Keratinocyte (primary cell): ENCODE results near the gene HK2. TPM values are rescaled to one million over a fixed set of nuclear protein-coding genes. Genes with fewer than 3 reads are reported as not detected.

Experiments used
- DNase-seq: peaks from one replicate; pipeline ENCODE4 v3.0.0-alpha.2; 2011; ENCODE audit warnings: low read depth, missing footprints, low spot score
- FAIRE-seq: peaks from 2 replicates; lab custom pipeline; 2011; peaks lifted over from hg19 to GRCh38; lab: Jason Lieb, UNC
- H2AFZ ChIP-seq: 2 replicates; pipeline ENCODE4 v1.6.0; 2012; ENCODE audit warnings: low read length, control low read depth, inconsistent platforms; ENCODE audit not compliant: control insufficient read depth
- H3K27ac ChIP-seq: 2 replicates; pipeline ENCODE4 v1.5.1; 2011; ENCODE audit warnings: low read length; ENCODE audit not compliant: control insufficient read depth, insufficient read depth
- H3K27me3 ChIP-seq: 3 replicates; pipeline ENCODE4 v1.6.0; 2011; ENCODE audit warnings: low read length; ENCODE audit not compliant: control insufficient read depth, insufficient read depth; ENCODE audit errors: extremely low read depth
- H3K36me3 ChIP-seq, 2 experiments: 2 replicates in 1 of 2; 3 replicates in 1 of 2; pipeline ENCODE4 v1.5.1; 2011; ENCODE audit warnings: low read length in 2 of 2, mild to moderate bottlenecking in 1 of 2; ENCODE audit not compliant: control insufficient read depth in 2 of 2, insufficient read depth in 2 of 2; ENCODE audit errors: extremely low read depth in 1 of 2
- H3K4me1 ChIP-seq: 3 replicates; pipeline ENCODE4 v1.5.1; 2011; ENCODE audit warnings: low read length; ENCODE audit not compliant: control insufficient read depth, insufficient read depth; ENCODE audit errors: extremely low read depth
- H3K4me2 ChIP-seq: 3 replicates; pipeline ENCODE4 v1.6.0; 2011; ENCODE audit warnings: low read depth, low read length; ENCODE audit not compliant: control insufficient read depth, insufficient read depth; ENCODE audit errors: extremely low read depth
- H3K4me3 ChIP-seq, 3 experiments: fragments of 200-600 bp in 1 of 3; sonication (generic) in 1 of 3; 2 replicates in 2 of 3; 3 replicates in 1 of 3; pipeline ENCODE4 v1.5.1; 2011 to 2016; ENCODE audit warnings: low read length in 3 of 3, mild to moderate bottlenecking in 3 of 3, control low read depth in 2 of 3, inconsistent platforms in 1 of 3, low read depth in 1 of 3, mixed read lengths in 1 of 3, mixed run types in 1 of 3, moderate library complexity in 1 of 3; ENCODE audit not compliant: control insufficient read depth in 2 of 3, insufficient read depth in 2 of 3; ENCODE audit errors: extremely low read depth in 1 of 3
- H3K79me2 ChIP-seq: 2 replicates; pipeline ENCODE4 v1.6.0; 2012; ENCODE audit warnings: low read length; ENCODE audit not compliant: control insufficient read depth, insufficient read depth
- H3K9ac ChIP-seq: 3 replicates; pipeline ENCODE4 v1.6.0; 2011; ENCODE audit warnings: low read length; ENCODE audit not compliant: control insufficient read depth, insufficient read depth; ENCODE audit errors: extremely low read depth
- H3K9me1 ChIP-seq: 3 replicates; pipeline ENCODE4 v1.6.0; 2011; ENCODE audit warnings: low read length; ENCODE audit not compliant: control insufficient read depth, insufficient read depth; ENCODE audit errors: extremely low read depth
- H3K9me3 ChIP-seq: 2 replicates; pipeline ENCODE4 v1.5.1; 2012; ENCODE audit warnings: low read depth, low read length; ENCODE audit not compliant: control insufficient read depth
- H4K20me1 ChIP-seq: 3 replicates; pipeline ENCODE4 v1.6.0; 2011; ENCODE audit warnings: low read length; ENCODE audit not compliant: control insufficient read depth, insufficient read depth; ENCODE audit errors: extremely low read depth
- EZH2 ChIP-seq: IDR thresholded peaks from one replicate; pipeline ENCODE4 v1.6.1; 2012; ENCODE audit warnings: inconsistent platforms, mild to moderate bottlenecking, low read length, moderate library complexity
- dilution Hi-C: fragments of 300-500 bp; cut with MboI; formaldehyde crosslinking; loops from one replicate; pipeline ENCODE4 v1.7.0; 2020; ENCODE audit warnings: low sequenced_read_pairs; ENCODE audit not compliant: extremely low pct_ligation_motif_present
- polyA plus RNA-seq, 5 experiments: library from polyadenylated mRNA; depleted of rRNA in 3 of 5; stranded (reverse) in 3 of 5; stranded (forward) in 1 of 5; unstranded in 1 of 5; fragments of >200 nt; gene quantifications; 1 replicate in 1 of 5; 2 replicates in 3 of 5; 3 replicates in 1 of 5; pipeline versions ENCODE4 v1.2.1 to v1.2.3, GENCODE V29; 2011 to 2012; ENCODE audit warnings: missing spikeins in 2 of 5, low read depth in 1 of 5, low replicate concordance in 1 of 5
- TF ChIP-seq, protein P1 (sequence below), 3 experiments: IDR thresholded peaks in 1 of 3; conservative IDR thresholded peaks in 1 of 3; optimal IDR thresholded peaks in 1 of 3; 2 replicates in 2 of 3; 3 replicates in 1 of 3; pipeline versions ENCODE3 to v1.5.1; 2011; ENCODE audit warnings: low read length in 3 of 3, mild to moderate bottlenecking in 3 of 3, moderate library complexity in 2 of 3, control low read depth in 1 of 3, inconsistent platforms in 1 of 3; ENCODE audit not compliant: insufficient read depth in 2 of 3; ENCODE audit errors: extremely low read depth in 1 of 3

HK2 gene
- polyA plus RNA-seq, 1 donor (not counting 4 experiments of a cell fraction or from before 2014, with no cell fraction given): 27.1 TPM

DNA sequence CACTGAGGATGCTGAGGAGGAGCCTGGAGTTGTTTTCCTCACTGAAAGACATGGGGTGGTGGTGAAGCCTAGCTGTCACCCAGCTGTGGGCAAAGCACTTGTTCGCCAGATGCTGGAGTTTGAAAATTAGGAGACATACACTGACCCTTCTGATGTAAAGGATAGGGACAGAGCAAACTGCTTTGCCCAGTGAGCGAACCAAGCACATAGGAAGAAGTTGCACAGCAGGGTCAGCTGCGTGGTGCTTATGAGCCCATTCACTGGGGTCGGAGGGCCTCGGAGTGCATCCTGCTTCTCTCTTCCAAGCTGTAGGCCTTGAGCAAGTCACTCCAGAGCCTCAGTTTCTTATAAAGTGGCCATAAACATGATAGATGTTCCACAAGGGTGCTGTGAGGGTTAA lies 50.9 kb downstream of the HK2 start:
- no peaks in the 10 kb centered on the region for H3K79me2 ChIP-seq
- peaks cover 34 to 62% of the 10 kb centered on the region in 2 experiments for H3K36me3 ChIP-seq
- no peak overlapping the region for H3K27ac ChIP-seq
- FAIRE-seq (no peak), DNase-seq (no peak)
- H3K4me2 ChIP-seq: no peak overlapping the region
- no peaks in the 10 kb centered on the region for H3K27me3 ChIP-seq
- no peak overlapping the region for H3K9ac ChIP-seq
- no peaks in the 10 kb centered on the region for H3K9me1 ChIP-seq
- no peak overlapping the region for H3K4me3 ChIP-seq
- H3K4me1 ChIP-seq: peaks cover 28% of the 10 kb centered on the region
- no peaks in the 10 kb centered on the region for H3K9me3 ChIP-seq
- dilution Hi-C loops: no loop called here
- H4K20me1 ChIP-seq: no peaks in the 10 kb centered on the region
- H2AFZ ChIP-seq: no peak overlapping the region
- TF ChIP-seq, protein P1, sequence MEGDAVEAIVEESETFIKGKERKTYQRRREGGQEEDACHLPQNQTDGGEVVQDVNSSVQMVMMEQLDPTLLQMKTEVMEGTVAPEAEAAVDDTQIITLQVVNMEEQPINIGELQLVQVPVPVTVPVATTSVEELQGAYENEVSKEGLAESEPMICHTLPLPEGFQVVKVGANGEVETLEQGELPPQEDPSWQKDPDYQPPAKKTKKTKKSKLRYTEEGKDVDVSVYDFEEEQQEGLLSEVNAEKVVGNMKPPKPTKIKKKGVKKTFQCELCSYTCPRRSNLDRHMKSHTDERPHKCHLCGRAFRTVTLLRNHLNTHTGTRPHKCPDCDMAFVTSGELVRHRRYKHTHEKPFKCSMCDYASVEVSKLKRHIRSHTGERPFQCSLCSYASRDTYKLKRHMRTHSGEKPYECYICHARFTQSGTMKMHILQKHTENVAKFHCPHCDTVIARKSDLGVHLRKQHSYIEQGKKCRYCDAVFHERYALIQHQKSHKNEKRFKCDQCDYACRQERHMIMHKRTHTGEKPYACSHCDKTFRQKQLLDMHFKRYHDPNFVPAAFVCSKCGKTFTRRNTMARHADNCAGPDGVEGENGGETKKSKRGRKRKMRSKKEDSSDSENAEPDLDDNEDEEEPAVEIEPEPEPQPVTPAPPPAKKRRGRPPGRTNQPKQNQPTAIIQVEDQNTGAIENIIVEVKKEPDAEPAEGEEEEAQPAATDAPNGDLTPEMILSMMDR (optimal IDR thresholded peaks at IDR 0.05 in 1 of 3, IDR thresholded peaks at IDR 0.05 in 1 of 3, conservative IDR thresholded peaks at IDR 0.05 in 1 of 3; ENCODE audit: extremely low read depth in 1 of 3, insufficient read depth in 2 of 3, low read length in 3 of 3): no peak
- no peak for TF ChIP-seq EZH2

DNA sequence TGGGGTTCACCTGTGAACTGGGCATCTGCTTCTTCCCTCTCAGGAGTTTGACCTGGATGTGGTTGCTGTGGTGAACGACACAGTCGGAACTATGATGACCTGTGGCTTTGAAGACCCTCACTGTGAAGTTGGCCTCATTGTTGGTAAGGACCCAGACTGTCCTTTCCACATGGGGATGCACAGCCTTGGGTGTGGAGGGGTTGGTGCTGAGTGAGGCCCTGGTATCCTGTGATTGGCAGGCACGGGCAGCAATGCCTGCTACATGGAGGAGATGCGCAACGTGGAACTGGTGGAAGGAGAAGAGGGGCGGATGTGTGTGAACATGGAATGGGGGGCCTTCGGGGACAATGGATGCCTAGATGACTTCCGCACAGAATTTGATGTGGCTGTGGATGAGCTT lies 52.3 kb downstream of the HK2 start:
- Histone ChIP-seq H3K9ac (no peak overlapping the region), H3K27ac (no peak overlapping the region), H3K4me3 (no peak overlapping the region), H2AFZ (no peak overlapping the region), H3K27me3 (no peaks in the 10 kb centered on the region), H3K36me3 (peaks cover 39 to 59% of the 10 kb centered on the region in 2 experiments), H3K79me2 (no peaks in the 10 kb centered on the region), H3K4me1 (peaks cover 28% of the 10 kb centered on the region), H4K20me1 (no peaks in the 10 kb centered on the region), H3K4me2 (no peak overlapping the region), H3K9me3 (no peaks in the 10 kb centered on the region), H3K9me1 (no peaks in the 10 kb centered on the region)
- DNase-seq (no peak), FAIRE-seq (no peak)
- TF ChIP-seq, protein P1 (optimal IDR thresholded peaks at IDR 0.05 in 1 of 3, IDR thresholded peaks at IDR 0.05 in 1 of 3, conservative IDR thresholded peaks at IDR 0.05 in 1 of 3; ENCODE audit: extremely low read depth in 1 of 3, insufficient read depth in 2 of 3, low read length in 3 of 3): no peak
- no peak for TF ChIP-seq EZH2
- dilution Hi-C loops: no loop called here
